Measurements from ENCODE around the gene ALDH1A2.
A peak's percentile ranks its signal among the peaks of the same experiment; 100 is the strongest.

Gene ALDH1A2

DNA sequence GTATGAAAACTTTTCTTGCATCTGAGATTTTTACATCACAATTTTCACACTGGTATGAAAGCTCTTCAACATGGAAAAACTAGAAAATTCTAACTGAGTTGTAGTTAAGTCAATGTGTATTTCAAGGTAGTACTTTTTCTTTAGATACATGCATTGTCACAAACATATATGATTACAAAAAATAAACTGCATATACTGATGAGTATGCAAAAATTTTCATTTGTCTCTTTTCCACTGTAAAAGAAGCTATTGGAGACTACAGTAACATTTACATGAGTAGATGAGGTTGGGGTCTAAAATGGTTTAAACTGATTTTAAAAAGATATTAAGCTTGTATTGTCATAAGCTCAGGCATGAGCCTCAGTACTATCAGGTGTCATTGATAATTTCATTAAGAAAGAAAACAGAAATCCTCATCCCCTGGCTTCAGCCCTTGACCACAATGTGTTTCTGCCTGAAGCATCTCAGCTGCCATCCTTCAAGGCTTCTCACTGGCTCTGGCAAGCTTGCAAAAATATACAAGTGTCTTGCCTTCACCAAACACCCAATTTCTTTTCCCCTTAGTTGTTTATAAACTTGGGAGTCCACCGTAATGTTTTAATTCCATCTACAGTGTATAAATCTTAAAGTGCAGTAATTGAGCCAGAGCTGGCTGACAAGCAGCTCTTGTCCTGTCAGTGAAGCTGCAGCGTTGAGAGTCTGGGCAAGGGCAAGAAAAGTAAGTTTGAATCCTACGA is 71.9 kb downstream of the ALDH1A2 start:
- DNase-seq = no peak

DNA sequence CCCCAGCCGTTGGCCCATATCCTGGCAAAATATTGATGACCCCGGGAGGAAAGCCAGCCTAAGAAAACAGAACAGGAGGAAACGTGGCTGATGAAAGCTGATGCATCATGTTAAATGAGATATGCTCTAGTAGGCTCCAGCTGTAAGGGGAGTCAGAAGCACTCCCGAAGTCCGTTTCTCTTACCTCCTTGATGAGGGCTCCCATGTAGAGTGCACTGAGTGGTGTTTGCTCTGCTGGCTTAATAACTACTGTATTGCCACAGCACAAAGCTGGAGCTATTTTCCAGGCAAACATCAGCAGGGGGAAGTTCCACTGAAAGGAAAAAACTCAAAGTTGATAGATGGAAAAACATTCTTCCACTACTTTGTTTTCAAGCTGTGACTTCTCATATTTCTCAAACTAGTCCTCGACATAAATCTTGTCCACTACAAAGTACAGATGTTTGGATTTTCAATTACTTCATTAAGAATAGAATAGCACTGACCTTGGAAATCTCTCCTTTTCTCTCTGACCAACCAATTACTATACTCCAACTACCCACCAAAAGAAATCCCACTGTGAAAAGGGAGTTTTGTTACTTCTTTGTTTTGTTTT is 72.7 kb downstream of the ALDH1A2 start:
- no peak for DNase-seq

DNA sequence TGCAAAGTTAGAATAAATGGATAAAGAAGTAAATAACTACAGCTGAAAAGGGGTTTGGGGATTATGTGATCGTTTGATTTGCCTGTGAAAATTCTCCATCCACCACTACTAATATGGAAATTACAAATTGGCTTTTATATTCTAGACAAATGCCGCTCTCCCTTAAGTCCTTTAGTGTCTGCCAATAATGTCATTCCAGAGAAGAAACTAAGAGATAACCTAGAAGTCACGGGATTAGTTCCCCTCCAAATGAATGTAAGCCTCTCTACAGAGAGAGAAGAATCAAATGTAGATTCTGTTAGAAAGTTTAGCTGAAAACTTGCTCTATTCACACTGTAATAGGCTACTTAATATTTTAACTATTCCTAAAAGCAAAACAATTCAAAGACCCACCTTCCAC is 92.0 kb downstream of the ALDH1A2 start:
- no peak for DNase-seq

DNA sequence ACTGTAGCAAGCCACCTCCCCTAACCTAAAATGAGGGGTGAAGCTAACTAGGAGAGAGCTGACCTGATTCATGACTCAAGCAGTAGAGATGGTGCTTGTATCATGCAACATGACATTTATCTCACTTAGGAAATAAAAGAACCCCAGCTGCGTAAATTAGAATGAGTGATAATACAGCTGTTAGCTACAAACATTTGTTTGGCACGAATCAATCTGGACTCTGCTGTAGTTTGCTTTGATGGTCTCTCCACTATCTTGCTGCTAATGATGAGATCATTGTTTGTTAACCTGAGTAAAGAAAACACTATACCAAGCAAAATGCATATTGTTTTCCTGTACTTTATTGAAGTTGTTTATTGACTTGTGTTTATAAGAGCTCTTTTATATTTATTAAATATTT is 92.6 kb downstream of the ALDH1A2 start:
- DNase-seq = peak; percentile 68

- DNase-seq = no peak
These were observed 95.5 kb downstream of the ALDH1A2 start for GRCh38 chr15:57969996-57970395.

GRCh38 chr15:57969355-57969754 is 96.2 kb downstream of the ALDH1A2 start:
- no peak for DNase-seq

- DNase-seq = no peak
These were observed 102.6 kb downstream of the ALDH1A2 start for GRCh38 chr15:57962887-57963286.

- no peak for DNase-seq
These were observed 103.6 kb downstream of the ALDH1A2 start for GRCh38 chr15:57961919-57962318.

DNA sequence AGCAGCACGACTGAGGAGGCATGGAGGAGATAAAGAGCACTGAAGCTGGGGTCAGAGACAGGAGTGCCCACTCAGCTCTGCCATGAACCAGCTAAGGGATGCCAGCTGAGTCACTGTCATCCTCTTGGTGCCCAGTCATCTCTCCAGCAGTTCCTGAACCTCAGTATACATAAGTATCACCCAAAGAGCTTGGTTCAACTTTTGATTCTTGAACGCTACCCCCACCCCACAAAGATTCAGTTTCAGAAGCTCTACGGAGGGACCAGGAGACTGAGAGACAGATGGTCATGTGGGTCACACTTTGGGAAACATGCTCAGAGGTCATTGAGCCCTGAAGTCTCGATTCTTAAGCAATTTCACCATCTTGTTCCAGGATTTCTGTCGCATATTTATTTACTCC is 108.4 kb downstream of the ALDH1A2 start:
- DNase-seq = no peak

GRCh38 chr15:57953874-57954273 is 111.6 kb downstream of the ALDH1A2 start:
- no peak for DNase-seq

GRCh38 chr15:57951328-57951932 is 114.1 kb downstream of the ALDH1A2 start:
- no peak for DNase-seq

- DNase-seq = no peak
These were observed 115.0 kb downstream of the ALDH1A2 start for GRCh38 chr15:57950381-57950946.

DNA sequence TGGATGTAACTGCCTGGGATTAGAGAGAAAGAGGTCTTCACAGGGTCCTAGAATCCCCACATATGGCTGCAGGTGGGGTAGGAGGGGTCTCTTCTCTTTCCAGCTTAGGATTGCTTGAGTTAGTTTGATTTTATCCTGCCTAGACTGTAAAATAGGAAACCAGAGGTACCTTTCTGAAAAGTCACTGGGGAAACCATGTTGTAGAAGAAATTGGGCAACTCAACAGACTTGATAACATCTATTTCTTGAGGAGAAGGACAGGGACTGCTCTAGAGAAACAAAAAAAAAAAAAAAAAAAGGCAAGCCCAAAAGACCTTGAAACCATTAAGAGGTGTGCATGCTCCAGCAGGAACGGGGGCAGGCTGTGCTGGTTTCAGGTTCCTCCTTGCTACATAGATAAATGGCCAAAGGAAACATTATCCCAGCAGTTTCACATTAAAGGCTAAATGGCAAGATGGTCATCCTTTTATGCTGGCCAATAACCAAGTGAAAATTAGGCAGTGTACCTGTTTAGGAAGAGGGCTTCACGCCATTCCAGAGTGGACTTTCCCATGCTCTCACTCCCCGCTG is 116.1 kb downstream of the ALDH1A2 start:
- no peak for DNase-seq

GRCh38 chr15:57948351-57949289 is 116.9 kb downstream of the ALDH1A2 start:
- DNase-seq = no peak

- no peak for DNase-seq
These were observed 117.7 kb downstream of the ALDH1A2 start for GRCh38 chr15:57947781-57948180.

GRCh38 chr15:57947282-57947681 is 118.2 kb downstream of the ALDH1A2 start:
- DNase-seq = no peak

- DNase-seq = no peak
These were observed 118.9 kb downstream of the ALDH1A2 start for GRCh38 chr15:57946491-57947048.

GRCh38 chr15:57945616-57946015 is 119.9 kb downstream of the ALDH1A2 start:
- no peak for DNase-seq

DNA sequence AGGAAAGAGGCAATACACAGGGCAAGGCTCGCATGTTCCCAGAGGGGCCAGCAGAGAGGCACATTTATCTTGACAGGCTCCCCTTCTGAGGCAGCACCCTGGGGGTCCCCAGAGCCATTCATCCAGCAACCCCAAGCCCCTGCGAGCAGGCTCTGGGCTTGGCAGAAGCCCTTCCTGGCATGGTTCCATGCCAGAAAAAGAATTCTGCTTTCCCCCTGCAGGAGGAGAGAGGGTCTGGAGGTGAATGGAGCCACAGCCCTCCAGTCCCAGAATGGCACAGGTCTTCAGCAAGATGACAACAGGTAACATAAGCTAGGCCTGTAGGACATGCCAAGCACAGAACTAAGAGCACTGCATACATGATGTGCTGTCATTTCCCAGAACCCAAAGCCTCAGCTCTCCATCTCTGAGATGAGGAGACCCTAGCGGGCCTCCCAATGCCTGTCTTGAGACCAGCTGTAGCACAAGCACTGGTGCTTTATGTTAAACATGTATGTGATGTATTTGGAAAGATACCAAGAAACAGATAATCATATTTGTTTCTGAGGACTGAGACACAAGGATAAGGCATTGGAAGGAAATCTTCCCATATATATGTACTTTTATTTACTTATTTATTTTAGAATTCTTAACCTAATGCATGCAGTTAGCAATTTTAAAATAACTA is 121.6 kb downstream of the ALDH1A2 start:
- no peak for DNase-seq

DNA sequence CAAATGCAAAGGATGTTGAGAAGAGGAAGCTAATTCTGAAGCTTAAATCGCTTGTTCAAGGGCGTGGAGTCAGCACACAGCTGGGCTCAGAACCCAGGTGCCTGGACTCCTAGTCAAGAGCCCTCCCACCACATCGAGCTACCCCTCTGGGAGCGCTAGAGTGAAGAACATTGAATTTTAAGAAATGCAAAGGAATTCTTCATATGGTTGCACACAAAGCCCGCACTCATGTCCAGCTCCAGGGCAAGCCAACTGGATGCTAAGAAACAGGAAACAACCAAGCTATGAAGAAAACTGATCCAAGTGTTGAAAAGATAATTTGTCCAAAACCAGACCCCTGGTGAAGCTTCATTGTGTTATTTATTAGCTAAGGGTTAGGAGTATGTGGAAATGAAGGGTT is 122.3 kb downstream of the ALDH1A2 start:
- no peak for DNase-seq

- no peak for DNase-seq
These were observed 123.7 kb downstream of the ALDH1A2 start for GRCh38 chr15:57941816-57942215.

DNA sequence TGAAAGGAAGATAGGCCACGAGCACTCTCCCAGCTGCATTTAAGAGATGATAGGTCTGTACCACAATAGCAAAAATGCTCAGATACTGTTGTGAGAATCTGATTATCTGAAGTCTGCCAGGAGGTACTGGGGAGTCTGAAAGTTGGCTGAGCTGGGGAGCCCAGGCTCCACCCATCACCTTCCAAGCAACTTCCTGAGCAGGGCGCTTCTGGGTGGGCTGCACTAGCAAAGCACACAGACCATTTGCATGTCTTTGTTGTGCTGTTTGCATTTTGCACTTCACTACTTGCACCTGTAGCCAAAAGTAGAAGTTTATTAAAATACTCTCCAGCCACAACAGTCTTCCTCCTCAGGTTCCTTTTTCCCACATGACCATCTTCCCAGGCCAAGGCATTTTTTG is 133.2 kb downstream of the ALDH1A2 start:
- DNase-seq = no peak
